K562 (cell line): Measurements from ENCODE around the gene COL7A1. TPM values are rescaled to one million over a fixed set of nuclear protein-coding genes. Genes with fewer than 3 reads are reported as not detected.
A peak's percentile ranks its signal among the peaks of the same experiment; 100 is the strongest.

Experiments
- ATAC-seq: fragments of 200-7000 bp; cut with Tn5 transposase; 3 replicates; pipeline ENCODE4 v1.9.1; 2020; ENCODE audit warnings: moderate library complexity
- BruUV-seq: library from RNA; stranded (reverse); fragments of 400-500 nt; replicated peaks from 2 replicates; lab custom pipeline; 2021; lab: Mats Ljungman, UMichigan
- CTCF ChIA-PET: fragments of 300-600 bp; formaldehyde crosslinking; extraction: SDS; loops from one replicate; lab custom pipeline; 2021; ENCODE audit warnings: low intra/inter-chr PET ratio; lab: Yijun Ruan, JAX
- POLR2A ChIA-PET: fragments of 300-600, 350-650 bp; sonication (Branson Sonifier 250); formaldehyde crosslinking; extraction: SDS; loops from one replicate; lab custom pipeline; 2021; ENCODE audit warnings: antibody characterized with exemption, inconsistent platforms; lab: Yijun Ruan, JAX
- DNase-seq, 4 experiments: peaks; one replicate each; pipeline versions ENCODE4 v3.0.0 to v3.0.0-alpha.2; 2011 to 2018; ENCODE audit warnings: low spot score in 3 of 4, mixed read lengths in 3 of 4; ENCODE audit errors: extremely low read depth in 1 of 4
- FAIRE-seq: peaks from 2 replicates; lab custom pipeline; 2011; peaks lifted over from hg19 to GRCh38; lab: Jason Lieb, UNC
- H2AFZ ChIP-seq: 2 replicates; pipeline ENCODE4 v1.6.0; 2011; ENCODE audit warnings: low read depth, low read length, control low read depth, inconsistent platforms
- H3K27ac ChIP-seq: fragments of 200-600 bp; 3 replicates; pipeline ENCODE4 v1.8.0; 2011; ENCODE audit warnings: low read depth, mild to moderate bottlenecking, control low read depth, inconsistent platforms, low read length, moderate library complexity, mixed read lengths; ENCODE audit errors: extremely low read depth
- H3K27me3 ChIP-seq, 2 experiments: fragments of 300-600 bp in 1 of 2; 2 replicates in 1 of 2; 3 replicates in 1 of 2; pipeline versions ENCODE4 v1.6.0 to v1.8.0; 2011; ENCODE audit warnings: inconsistent platforms in 2 of 2, low read length in 2 of 2, mild to moderate bottlenecking in 1 of 2, mixed read lengths in 1 of 2, moderate library complexity in 1 of 2; ENCODE audit not compliant: control insufficient read depth in 2 of 2, insufficient read depth in 2 of 2
- H3K36me3 ChIP-seq: fragments of 300-600 bp; 3 replicates; pipeline ENCODE4 v1.8.0; 2011; ENCODE audit warnings: mild to moderate bottlenecking, low read length, inconsistent platforms; ENCODE audit not compliant: control insufficient read depth, insufficient read depth
- H3K4me1 ChIP-seq, 2 experiments: fragments of 200-600 bp in 1 of 2; replicated peaks in 1 of 2; 2 replicates in 1 of 2; 3 replicates in 1 of 2; pipeline versions ENCODE4 v1.5.1 to v1.8.0; 2011; ENCODE audit warnings: inconsistent platforms in 2 of 2, low read length in 2 of 2, mild to moderate bottlenecking in 1 of 2, mixed read lengths in 1 of 2, moderate library complexity in 1 of 2; ENCODE audit not compliant: control insufficient read depth in 2 of 2, insufficient read depth in 2 of 2
- H3K4me2 ChIP-seq: 2 replicates; pipeline ENCODE4 v1.6.1; 2011; ENCODE audit warnings: low read length, control low read depth, inconsistent platforms, mixed read lengths; ENCODE audit not compliant: insufficient read depth
- H3K4me3 ChIP-seq: fragments of 200-600 bp; sonication (generic), shearing (Covaris generic); 2 replicates; pipeline ENCODE4 v1.5.1; 2016; ENCODE audit warnings: control low read depth, inconsistent platforms
- H3K79me2 ChIP-seq: fragments of 200-600 bp; 3 replicates; pipeline ENCODE4 v1.8.0; 2011; ENCODE audit warnings: low read length, inconsistent platforms; ENCODE audit not compliant: control insufficient read depth, insufficient read depth
- H3K9ac ChIP-seq, 2 experiments: 2 replicates each; pipeline versions ENCODE4 v1.6.0 to v1.6.1; 2011; ENCODE audit warnings: low read depth in 2 of 2, low read length in 2 of 2, control low read depth in 1 of 2, inconsistent platforms in 1 of 2, mild to moderate bottlenecking in 1 of 2, mixed read lengths in 1 of 2; ENCODE audit not compliant: insufficient read depth in 1 of 2
- H3K9me1 ChIP-seq: one replicate; pipeline ENCODE4 v1.6.0; 2011; ENCODE audit warnings: inconsistent platforms, mild to moderate bottlenecking, low read length, moderate library complexity; ENCODE audit not compliant: control insufficient read depth, insufficient read depth
- H3K9me3 ChIP-seq: replicated peaks from 2 replicates; pipeline ENCODE4 v1.5.1; 2011; ENCODE audit warnings: low read depth, low read length, inconsistent platforms; ENCODE audit not compliant: control insufficient read depth, insufficient read depth
- H4K20me1 ChIP-seq: replicated peaks from 2 replicates; pipeline ENCODE4 v1.6.1; 2011; ENCODE audit warnings: low read length, inconsistent platforms, mixed read lengths; ENCODE audit not compliant: control insufficient read depth, insufficient read depth
- ARID3A ChIP-seq: IDR thresholded peaks from 2 replicates; pipeline ENCODE4 v1.6.1; 2012; ENCODE audit warnings: low read depth, low read length, improper control_type of control experiment, borderline replicate concordance
- KLF16 ChIP-seq: IDR thresholded peaks from 2 replicates; pipeline ENCODE4 v1.6.1; 2016; ENCODE audit warnings: antibody characterized with exemption
- MAFK ChIP-seq: IDR thresholded peaks from 2 replicates; pipeline ENCODE4 v1.6.1; 2011; ENCODE audit warnings: low read length, improper control_type of control experiment
- RB1 ChIP-seq: fragments of 450-650 bp; IDR thresholded peaks from 2 replicates; pipeline ENCODE4 v1.6.1; 2017; ENCODE audit warnings: low read depth, mild to moderate bottlenecking
- ZNF282 ChIP-seq: sonication (generic); formaldehyde crosslinking; IDR thresholded peaks from 2 replicates; pipeline ENCODE4 v1.8.1; 2023; ENCODE audit warnings: missing genetic modification reagents
- WGBS: fragments of 100-300 bp; shearing (Covaris generic); methylation state at CpG from one replicate; pipeline ENCODE4 v1.1.6; 2016; ENCODE audit warnings: low coverage, mixed read lengths; ENCODE audit not compliant: insufficient coverage; ENCODE audit errors: missing lambda C conversion rate; 5-methylcytosine and 5-hydroxymethylcytosine counted together
- in situ Hi-C: fragments of 300-500 bp; cut with MboI; formaldehyde crosslinking; loops from 4 replicates; pipeline ENCODE4 v1.15.0; 2018; ENCODE audit warnings: inconsistent platforms, mixed read lengths
- intact Hi-C: fragments of 100-400 bp; cut with micrococcal nuclease; formaldehyde crosslinking; loops from 2 replicates; pipeline ENCODE4 v1.14.2; 2022
- polyA plus RNA-seq, 8 experiments: library from polyadenylated mRNA; depleted of rRNA in 4 of 8; stranded (reverse) in 5 of 8; unstranded in 3 of 8; fragments of >200 nt; fragmentation: Nextera tagmentation in 2 of 8; fragmentation: Illumina TruSeq in 1 of 8; extraction: Ambion mirVana in 2 of 8; extraction: Trizol in 1 of 8; gene quantifications; 2 replicates each; pipeline versions ENCODE4 v1.2.1 to v1.2.3, GENCODE V29; 2011 to 2014; ENCODE audit warnings: inconsistent platforms in 1 of 8, missing spikeins in 1 of 8
- total RNA-seq, 7 experiments: library from RNA; depleted of rRNA in 6 of 7; stranded (reverse); fragments of >200 nt in 6 of 7; fragmentation: Illumina TruSeq in 2 of 7; extraction: Trizol in 2 of 7; gene quantifications; 2 replicates each; pipeline versions ENCODE4 v1.2.1 to v1.2.3, GENCODE V29; 2011 to 2021; ENCODE audit warnings: low replicate concordance in 1 of 7
- TF ChIP-seq, protein P1 (sequence below), 2 experiments: fragments of 450-650 bp; formaldehyde crosslinking in 1 of 2; IDR thresholded peaks; 2 replicates each; pipeline versions ENCODE4 v1.4.0 to v1.6.1; 2014 to 2020; ENCODE audit warnings: mild to moderate bottlenecking in 2 of 2, borderline replicate concordance in 1 of 2, low read depth in 1 of 2
- TF ChIP-seq, protein P2 (sequence below), 3 experiments: IDR thresholded peaks in 2 of 3; conservative IDR thresholded peaks in 1 of 3; 2 replicates each; pipeline ENCODE4 v1.5.1; 2011 to 2012; ENCODE audit warnings: low read length in 3 of 3, mild to moderate bottlenecking in 3 of 3, control low read depth in 2 of 3, improper control_type of control experiment in 1 of 3, inconsistent platforms in 1 of 3, low read depth in 1 of 3, mixed read lengths in 1 of 3, moderate library complexity in 1 of 3; ENCODE audit not compliant: insufficient read depth in 2 of 3

Gene COL7A1
- total and polyA plus RNA-seq, 9 of the 15 experiments (the other 6 are each of a cell fraction or from before 2014, with no cell fraction given): 0.09 to 0.66 (median 0.35) TPM; not detected in 3

DNA sequence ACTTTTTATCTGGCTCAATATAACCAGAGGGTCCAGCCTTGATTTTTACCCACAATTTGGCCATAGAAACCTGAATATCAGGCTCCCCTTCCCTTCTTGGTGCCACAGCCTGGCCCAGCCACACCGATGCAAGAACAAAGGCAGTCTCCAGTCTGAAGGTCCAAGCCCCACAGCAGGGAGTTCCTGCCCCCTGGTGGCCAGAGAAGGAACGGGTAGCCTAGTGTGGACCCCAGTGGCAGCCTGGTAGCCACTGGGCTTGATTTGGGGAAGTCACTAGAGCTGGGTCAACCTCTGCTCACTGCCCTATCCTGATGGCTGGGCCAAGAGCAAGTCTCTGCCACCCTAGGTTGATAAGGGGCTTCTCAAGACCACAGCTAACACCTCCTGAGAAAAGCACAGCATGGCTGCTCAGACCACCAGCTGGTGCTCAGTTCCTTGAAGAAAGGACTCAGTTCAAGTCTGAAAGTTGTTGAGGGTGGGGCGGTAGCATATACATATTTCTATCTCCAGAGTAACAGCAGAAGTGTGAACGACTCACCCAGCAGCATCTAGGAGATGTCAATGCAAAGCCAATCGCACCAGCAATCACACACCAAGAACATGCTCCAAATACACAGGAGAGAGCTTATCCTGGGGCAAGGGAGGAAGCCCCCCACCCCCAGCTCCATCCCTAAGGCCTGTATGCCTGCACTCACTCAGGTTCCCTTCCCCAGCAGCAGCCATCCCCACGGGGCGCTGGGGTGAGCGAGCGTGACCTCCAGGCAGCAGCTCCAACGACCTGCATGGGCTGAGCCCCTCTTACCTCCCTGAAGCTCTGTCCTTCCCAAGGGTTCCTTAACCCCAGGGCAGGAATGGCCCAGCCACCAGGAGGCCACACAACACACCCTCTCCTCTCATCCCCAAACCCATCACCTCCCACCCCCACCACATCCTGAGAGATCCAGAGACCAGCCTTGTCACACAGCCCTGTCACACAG lies 46.1 kb downstream of the COL7A1 start:
- Histone ChIP-seq H3K4me1 (peaks cover 7 to 11% of the 10 kb centered on the region in 2 experiments; a peak in 4 of 5 replicates), H4K20me1 (peaks cover 1% of the 10 kb centered on the region; the same call in 1 of the 2 replicates), H3K79me2 (peaks cover 27% of the 10 kb centered on the region), H3K27me3 (no peaks in the 10 kb centered on the region), H3K9ac (no peak overlapping the region; a peak in 1 of 4 replicates), H3K9me1 (peaks cover 9% of the 10 kb centered on the region), H3K27ac (no peak overlapping the region), H3K9me3 (no peaks in the 10 kb centered on the region), H3K36me3 (peaks cover 68% of the 10 kb centered on the region; the same call in 2 of the 3 replicates), H3K4me2 (no peak overlapping the region), H2AFZ (no peak overlapping the region), H3K4me3 (no peak overlapping the region)
- ChIA-PET CTCF (interaction anchor here (1.3 to 1.4 kb wide), 2 partner anchors 83 to 148 kb away, joined by 3 to 4 read pairs; a partner anchor contains a TSS), POLR2A (interaction anchor here (0.6 to 1.8 kb wide), 9 partner anchors 9 to 354 kb away, joined by 3 to 6 read pairs (median 3); partner anchors contain the start of genes CCDC51 and TMA7)
- WGBS: 66% methylated on average over 9 of the region's 10 CpGs
- no TSS peak for BruUV-seq
- in situ Hi-C loops (no loop called here), intact Hi-C loops (loop anchor here (2.0 kb wide), 1 partner anchor 42 kb away; no protein-coding TSS in a partner anchor)
- peak; percentile 54 to 79 (median 63) for DNase-seq
- FAIRE-seq: peak; percentile 73
- peak; percentile 99 for ATAC-seq
- TF ChIP-seq ARID3A (no peak), ZNF282 (CRISPR knock-in tag) (no peak), MAFK (no peak), RB1 (0 out of 2 replicates have a peak, but pooled peaks have one; percentile 15), KLF16 (peak; percentile 51; the same call in 1 of the 2 replicates)
- TF ChIP-seq, protein P1, sequence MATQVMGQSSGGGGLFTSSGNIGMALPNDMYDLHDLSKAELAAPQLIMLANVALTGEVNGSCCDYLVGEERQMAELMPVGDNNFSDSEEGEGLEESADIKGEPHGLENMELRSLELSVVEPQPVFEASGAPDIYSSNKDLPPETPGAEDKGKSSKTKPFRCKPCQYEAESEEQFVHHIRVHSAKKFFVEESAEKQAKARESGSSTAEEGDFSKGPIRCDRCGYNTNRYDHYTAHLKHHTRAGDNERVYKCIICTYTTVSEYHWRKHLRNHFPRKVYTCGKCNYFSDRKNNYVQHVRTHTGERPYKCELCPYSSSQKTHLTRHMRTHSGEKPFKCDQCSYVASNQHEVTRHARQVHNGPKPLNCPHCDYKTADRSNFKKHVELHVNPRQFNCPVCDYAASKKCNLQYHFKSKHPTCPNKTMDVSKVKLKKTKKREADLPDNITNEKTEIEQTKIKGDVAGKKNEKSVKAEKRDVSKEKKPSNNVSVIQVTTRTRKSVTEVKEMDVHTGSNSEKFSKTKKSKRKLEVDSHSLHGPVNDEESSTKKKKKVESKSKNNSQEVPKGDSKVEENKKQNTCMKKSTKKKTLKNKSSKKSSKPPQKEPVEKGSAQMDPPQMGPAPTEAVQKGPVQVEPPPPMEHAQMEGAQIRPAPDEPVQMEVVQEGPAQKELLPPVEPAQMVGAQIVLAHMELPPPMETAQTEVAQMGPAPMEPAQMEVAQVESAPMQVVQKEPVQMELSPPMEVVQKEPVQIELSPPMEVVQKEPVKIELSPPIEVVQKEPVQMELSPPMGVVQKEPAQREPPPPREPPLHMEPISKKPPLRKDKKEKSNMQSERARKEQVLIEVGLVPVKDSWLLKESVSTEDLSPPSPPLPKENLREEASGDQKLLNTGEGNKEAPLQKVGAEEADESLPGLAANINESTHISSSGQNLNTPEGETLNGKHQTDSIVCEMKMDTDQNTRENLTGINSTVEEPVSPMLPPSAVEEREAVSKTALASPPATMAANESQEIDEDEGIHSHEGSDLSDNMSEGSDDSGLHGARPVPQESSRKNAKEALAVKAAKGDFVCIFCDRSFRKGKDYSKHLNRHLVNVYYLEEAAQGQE (IDR thresholded peaks at IDR 0.05; ENCODE audit: borderline replicate concordance): peak; percentile 76
- TF ChIP-seq, protein P1 (CRISPR knock-in tag; IDR thresholded peaks at IDR 0.05; ENCODE audit: low read depth): no peak
- TF ChIP-seq, protein P2, sequence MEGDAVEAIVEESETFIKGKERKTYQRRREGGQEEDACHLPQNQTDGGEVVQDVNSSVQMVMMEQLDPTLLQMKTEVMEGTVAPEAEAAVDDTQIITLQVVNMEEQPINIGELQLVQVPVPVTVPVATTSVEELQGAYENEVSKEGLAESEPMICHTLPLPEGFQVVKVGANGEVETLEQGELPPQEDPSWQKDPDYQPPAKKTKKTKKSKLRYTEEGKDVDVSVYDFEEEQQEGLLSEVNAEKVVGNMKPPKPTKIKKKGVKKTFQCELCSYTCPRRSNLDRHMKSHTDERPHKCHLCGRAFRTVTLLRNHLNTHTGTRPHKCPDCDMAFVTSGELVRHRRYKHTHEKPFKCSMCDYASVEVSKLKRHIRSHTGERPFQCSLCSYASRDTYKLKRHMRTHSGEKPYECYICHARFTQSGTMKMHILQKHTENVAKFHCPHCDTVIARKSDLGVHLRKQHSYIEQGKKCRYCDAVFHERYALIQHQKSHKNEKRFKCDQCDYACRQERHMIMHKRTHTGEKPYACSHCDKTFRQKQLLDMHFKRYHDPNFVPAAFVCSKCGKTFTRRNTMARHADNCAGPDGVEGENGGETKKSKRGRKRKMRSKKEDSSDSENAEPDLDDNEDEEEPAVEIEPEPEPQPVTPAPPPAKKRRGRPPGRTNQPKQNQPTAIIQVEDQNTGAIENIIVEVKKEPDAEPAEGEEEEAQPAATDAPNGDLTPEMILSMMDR (IDR thresholded peaks at IDR 0.05 in 2 of 3, conservative IDR thresholded peaks at IDR 0.05 in 1 of 3; ENCODE audit: insufficient read depth in 2 of 3, low read depth in 1 of 3, low read length in 3 of 3): peak; percentile 80 to 89 (median 86)
